KMS-11 (cell line): Measurements from ENCODE around the gene NUP210L.
A peak's percentile ranks its signal among the peaks of the same experiment; 100 is the strongest.

Experiments used
- H2AFZ ChIP-seq: fragments of 200-600 bp; sonication (generic); 2 replicates; pipeline ENCODE4 v1.6.1; 2016; ENCODE audit warnings: antibody characterized with exemption, mixed run types, low read depth
- H3K27ac ChIP-seq: fragments of 200-600 bp; sonication (generic); 2 replicates; pipeline ENCODE4 v1.6.1; 2016; ENCODE audit warnings: mild to moderate bottlenecking, mixed run types
- H3K27me3 ChIP-seq: fragments of 200-600 bp; sonication (generic); 2 replicates; pipeline ENCODE4 v1.6.1; 2017; ENCODE audit warnings: mild to moderate bottlenecking, low read depth, mixed run types, moderate library complexity; ENCODE audit not compliant: insufficient read depth
- H3K36me3 ChIP-seq: fragments of 200-600 bp; sonication (generic); 2 replicates; pipeline ENCODE4 v1.6.1; 2017; ENCODE audit warnings: mild to moderate bottlenecking, mixed run types; ENCODE audit not compliant: insufficient read depth
- H3K4me1 ChIP-seq: fragments of 200-600 bp; sonication (generic); 2 replicates; pipeline ENCODE4 v1.6.1; 2016; ENCODE audit warnings: mild to moderate bottlenecking, low read depth, mixed run types; ENCODE audit not compliant: poor library complexity, severe bottlenecking
- H3K4me2 ChIP-seq: fragments of 200-600 bp; sonication (generic); 2 replicates; pipeline ENCODE4 v1.7.0; 2016; ENCODE audit warnings: mild to moderate bottlenecking, mixed run types
- H3K4me3 ChIP-seq: fragments of 200-600 bp; sonication (generic); IDR thresholded peaks from 2 replicates; pipeline ENCODE4 v1.6.1; 2017; ENCODE audit warnings: low read depth, low read length, mixed read lengths; ENCODE audit not compliant: insufficient read depth
- H3K79me2 ChIP-seq: fragments of 200-600 bp; sonication (generic); 2 replicates; pipeline ENCODE4 v1.6.1; 2016; ENCODE audit warnings: low read depth, mixed run types; ENCODE audit not compliant: insufficient read depth
- H3K9ac ChIP-seq: fragments of 200-600 bp; sonication (generic); 2 replicates; pipeline ENCODE4 v1.6.1; 2016; ENCODE audit warnings: mild to moderate bottlenecking, mixed run types
- H4K20me1 ChIP-seq: fragments of 200-600 bp; sonication (generic); 2 replicates; pipeline ENCODE4 v1.6.1; 2016; ENCODE audit warnings: mild to moderate bottlenecking, mixed run types; ENCODE audit not compliant: insufficient read depth
- TF ChIP-seq, protein P1 (sequence below): fragments of 200-600 bp; sonication (generic); conservative IDR thresholded peaks from 2 replicates; pipeline ENCODE4 v1.6.1; 2017; ENCODE audit warnings: low read depth, mild to moderate bottlenecking, antibody characterized with exemption, low read length, moderate library complexity, mixed read lengths

Gene NUP210L

DNA sequence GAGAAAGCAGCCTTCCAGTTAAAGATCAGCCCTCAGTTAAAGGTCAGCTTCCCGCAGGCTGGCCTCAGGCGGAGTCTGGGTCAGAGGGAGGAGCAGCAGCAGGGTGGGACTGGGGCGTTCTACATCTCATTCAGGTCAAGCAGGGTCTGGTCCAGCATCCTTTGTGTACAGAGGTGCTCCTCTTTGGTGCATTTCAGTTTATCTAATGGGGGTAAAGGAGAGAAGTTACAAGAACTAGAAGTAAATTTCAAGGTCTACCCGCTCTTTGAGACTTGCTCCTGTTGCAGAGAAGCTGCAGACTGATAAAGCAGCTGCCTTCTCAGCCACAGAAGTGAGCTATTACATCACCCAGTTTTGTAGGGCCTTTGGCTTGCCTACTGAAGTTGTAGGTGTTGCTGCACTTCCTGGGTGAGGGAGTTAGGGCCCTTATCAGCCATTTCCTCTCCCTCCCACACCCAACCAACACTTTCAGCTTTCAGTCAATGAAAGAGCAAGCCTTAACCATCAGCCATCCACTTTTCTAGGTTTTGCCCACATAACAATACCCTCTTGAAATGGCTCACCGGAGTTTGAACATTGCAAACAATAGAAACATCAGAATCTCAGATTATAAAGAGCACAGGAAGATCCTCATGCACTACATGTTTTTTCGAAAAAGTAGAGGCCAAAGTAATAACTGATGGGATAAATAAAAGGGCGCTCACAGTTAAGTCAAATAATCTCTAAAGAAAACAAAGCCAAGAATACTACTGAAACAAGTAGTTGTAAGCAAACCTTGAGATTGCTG, 2.8 kb upstream of the NUP210L start:
- Histone ChIP-seq H2AFZ (no peak overlapping the region), H3K36me3 (peaks cover 33% of the 10 kb centered on the region; the same call in 1 of the 2 replicates), H3K27ac (peak overlapping the region; percentile 50), H4K20me1 (0 out of 2 replicates have a peak, but pooled peaks cover 9% of the 10 kb centered on the region), H3K4me3 (peak overlapping the region; percentile 68), H3K4me2 (peak overlapping the region; percentile 56), H3K9ac (peak overlapping the region; percentile 5; the same call in 1 of the 2 replicates), H3K27me3 (no peaks in the 10 kb centered on the region), H3K79me2 (peaks cover 9% of the 10 kb centered on the region; the same call in 1 of the 2 replicates), H3K4me1 (peaks cover 49% of the 10 kb centered on the region)
- TF ChIP-seq, protein P1, sequence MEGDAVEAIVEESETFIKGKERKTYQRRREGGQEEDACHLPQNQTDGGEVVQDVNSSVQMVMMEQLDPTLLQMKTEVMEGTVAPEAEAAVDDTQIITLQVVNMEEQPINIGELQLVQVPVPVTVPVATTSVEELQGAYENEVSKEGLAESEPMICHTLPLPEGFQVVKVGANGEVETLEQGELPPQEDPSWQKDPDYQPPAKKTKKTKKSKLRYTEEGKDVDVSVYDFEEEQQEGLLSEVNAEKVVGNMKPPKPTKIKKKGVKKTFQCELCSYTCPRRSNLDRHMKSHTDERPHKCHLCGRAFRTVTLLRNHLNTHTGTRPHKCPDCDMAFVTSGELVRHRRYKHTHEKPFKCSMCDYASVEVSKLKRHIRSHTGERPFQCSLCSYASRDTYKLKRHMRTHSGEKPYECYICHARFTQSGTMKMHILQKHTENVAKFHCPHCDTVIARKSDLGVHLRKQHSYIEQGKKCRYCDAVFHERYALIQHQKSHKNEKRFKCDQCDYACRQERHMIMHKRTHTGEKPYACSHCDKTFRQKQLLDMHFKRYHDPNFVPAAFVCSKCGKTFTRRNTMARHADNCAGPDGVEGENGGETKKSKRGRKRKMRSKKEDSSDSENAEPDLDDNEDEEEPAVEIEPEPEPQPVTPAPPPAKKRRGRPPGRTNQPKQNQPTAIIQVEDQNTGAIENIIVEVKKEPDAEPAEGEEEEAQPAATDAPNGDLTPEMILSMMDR: no peak

- TF ChIP-seq, protein P1: no peak
- Histone ChIP-seq H3K27ac (no peak overlapping the region), H3K36me3 (peaks cover 24% of the 10 kb centered on the region; the same call in 1 of the 2 replicates), H3K27me3 (no peaks in the 10 kb centered on the region), H4K20me1 (0 out of 2 replicates have a peak, but pooled peaks cover 9% of the 10 kb centered on the region), H2AFZ (no peak overlapping the region), H3K4me3 (no peak overlapping the region), H3K4me1 (peaks cover 39% of the 10 kb centered on the region), H3K4me2 (no peak overlapping the region), H3K9ac (no peak overlapping the region), H3K79me2 (peaks cover under 1% of the 10 kb centered on the region; the same call in 1 of the 2 replicates)
These were observed 378 bp upstream of the NUP210L start for GRCh38 chr1:154155251-154155650.

GRCh38 chr1:154154053-154154452, 820 bp downstream of the NUP210L start:
- Histone ChIP-seq H3K27me3 (no peaks in the 10 kb centered on the region), H3K4me2 (no peak overlapping the region), H3K79me2 (no peaks in the 10 kb centered on the region), H2AFZ (no peak overlapping the region), H3K4me3 (no peak overlapping the region), H3K36me3 (peaks cover 16% of the 10 kb centered on the region; the same call in 1 of the 2 replicates), H3K27ac (no peak overlapping the region), H3K9ac (no peak overlapping the region), H3K4me1 (peaks cover 27% of the 10 kb centered on the region), H4K20me1 (0 out of 2 replicates have a peak, but pooled peaks cover 9% of the 10 kb centered on the region)
- TF ChIP-seq, protein P1: no peak

- Histone ChIP-seq H3K79me2 (no peaks in the 10 kb centered on the region), H3K36me3 (peaks cover 6% of the 10 kb centered on the region; the same call in 1 of the 2 replicates), H2AFZ (no peak overlapping the region), H3K9ac (no peak overlapping the region), H3K27me3 (no peaks in the 10 kb centered on the region), H3K4me1 (peaks cover under 1% of the 10 kb centered on the region), H3K27ac (no peak overlapping the region), H3K4me3 (no peak overlapping the region), H3K4me2 (no peak overlapping the region), H4K20me1 (no peaks in the 10 kb centered on the region)
- TF ChIP-seq, protein P1: no peak
These were observed 3.6 kb downstream of the NUP210L start for GRCh38 chr1:154151311-154151710.
